Gastrocnemius medialis (tissue), 4 donors: ENCODE results near the gene AGPAT3.

Source experiments
- CTCF ChIP-seq, 5 experiments: fragments of 450-650 bp in 3 of 5; fragments of 200-600 bp in 2 of 5; sonication (generic) in 2 of 5; IDR thresholded peaks in 4 of 5; conservative IDR thresholded peaks in 1 of 5; 1 replicate in 4 of 5; 2 replicates in 1 of 5; pipeline ENCODE4 v1.5.1; 2016 to 2019; ENCODE audit warnings: antibody characterized with exemption in 5 of 5, mild to moderate bottlenecking in 3 of 5, moderate library complexity in 3 of 5
- POLR2A ChIP-seq, 2 donors: fragments of 450-650 bp; IDR thresholded peaks; one replicate each; pipeline ENCODE4 v1.6.1; 2017; ENCODE audit warnings: antibody characterized with exemption in 2 of 2, mild to moderate bottlenecking in 2 of 2, moderate library complexity in 2 of 2

GRCh38 chr21:43916691-43917514, 51.9 kb downstream of the AGPAT3 start:
- no peak for TF ChIP-seq CTCF (IDR thresholded peaks at IDR 0.05 in 4 of 5, conservative IDR thresholded peaks at IDR 0.05 in 1 of 5)
- TF ChIP-seq POLR2A (IDR thresholded peaks at IDR 0.05): no peak
